Chondrocyte (in vitro differentiated cells): ENCODE measurements around the gene VRK3. TPM values are rescaled to one million over a fixed set of nuclear protein-coding genes. Genes with fewer than 3 reads are reported as not detected.
A peak's percentile ranks its signal among the peaks of the same experiment; 100 is the strongest.
"Not testable (repeated sequence)": the region's sequence is repeated elsewhere in the genome, so short reads cannot be mapped to it uniquely, and the experiment has no call there.

Experiments
- DNase-seq: peaks from one replicate; pipeline ENCODE4 v3.0.0; 2021; ENCODE audit warnings: mixed read lengths, low spot score
- H3K27ac Mint-ChIP-seq: one replicate; pipeline ENCODE4 v1.8.0; 2021; ENCODE audit warnings: mild to moderate bottlenecking, moderate library complexity, mixed read lengths; ENCODE audit not compliant: unreplicated experiment
- H3K27me3 Mint-ChIP-seq: 2 replicates; pipeline ENCODE4 v1.8.0; 2021; ENCODE audit warnings: low read depth, mixed read lengths
- H3K36me3 Mint-ChIP-seq: 2 replicates; pipeline ENCODE4 v1.8.0; 2021; ENCODE audit warnings: low read depth, mixed read lengths
- H3K4me1 Mint-ChIP-seq: 2 replicates; pipeline ENCODE4 v1.8.0; 2021; ENCODE audit warnings: low read depth, mild to moderate bottlenecking, mixed read lengths
- H3K4me3 Mint-ChIP-seq: one replicate; pipeline ENCODE4 v1.8.0; 2021; ENCODE audit warnings: mild to moderate bottlenecking, moderate library complexity, mixed read lengths; ENCODE audit not compliant: unreplicated experiment
- H3K9me3 Mint-ChIP-seq: 2 replicates; pipeline ENCODE4 v1.8.0; 2021; ENCODE audit warnings: low read depth, mixed read lengths
- total RNA-seq: library from RNA; stranded (reverse); gene quantifications from 3 replicates; pipeline ENCODE4 v1.2.1, GENCODE V29; 2021
- TF ChIP-seq, protein P1 (sequence below): fragments of 200-600 bp; sonication (generic); IDR thresholded peaks from 2 replicates; pipeline ENCODE4 v1.5.0; 2021; ENCODE audit warnings: antibody characterized with exemption, mild to moderate bottlenecking, moderate library complexity

Gene VRK3
- total RNA-seq, 1 donor from 2014 or later: 21.1 TPM

DNA sequence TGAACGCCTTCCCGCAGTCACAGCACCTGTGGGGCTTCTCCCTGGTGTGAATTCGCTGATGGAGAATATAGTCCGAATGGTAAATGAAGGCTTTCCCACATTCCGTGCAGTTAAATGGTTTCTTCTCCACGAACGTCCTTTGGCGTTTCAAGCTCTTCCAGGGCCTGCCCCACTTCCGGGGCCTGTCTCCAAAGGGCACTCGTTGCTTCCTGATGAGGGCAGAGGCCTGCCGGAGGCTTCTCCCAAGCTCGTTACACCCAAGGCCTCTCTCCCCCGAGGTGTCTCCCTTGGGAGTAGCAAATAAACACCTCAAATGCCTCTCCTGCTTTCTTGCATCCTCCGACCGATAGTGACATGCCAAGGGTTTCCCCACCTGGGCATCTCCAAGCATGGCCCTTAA lies 34.9 kb upstream of the VRK3 start:
- Mint-ChIP-seq H3K9me3 (peaks cover 38% of the 10 kb centered on the region), H3K36me3 (peaks cover 7% of the 10 kb centered on the region), H3K27ac (no peak overlapping the region), H3K4me3 (no peak overlapping the region), H3K27me3 (no peaks in the 10 kb centered on the region), H3K4me1 (no peaks in the 10 kb centered on the region)
- DNase-seq: no peak
- TF ChIP-seq, protein P1, sequence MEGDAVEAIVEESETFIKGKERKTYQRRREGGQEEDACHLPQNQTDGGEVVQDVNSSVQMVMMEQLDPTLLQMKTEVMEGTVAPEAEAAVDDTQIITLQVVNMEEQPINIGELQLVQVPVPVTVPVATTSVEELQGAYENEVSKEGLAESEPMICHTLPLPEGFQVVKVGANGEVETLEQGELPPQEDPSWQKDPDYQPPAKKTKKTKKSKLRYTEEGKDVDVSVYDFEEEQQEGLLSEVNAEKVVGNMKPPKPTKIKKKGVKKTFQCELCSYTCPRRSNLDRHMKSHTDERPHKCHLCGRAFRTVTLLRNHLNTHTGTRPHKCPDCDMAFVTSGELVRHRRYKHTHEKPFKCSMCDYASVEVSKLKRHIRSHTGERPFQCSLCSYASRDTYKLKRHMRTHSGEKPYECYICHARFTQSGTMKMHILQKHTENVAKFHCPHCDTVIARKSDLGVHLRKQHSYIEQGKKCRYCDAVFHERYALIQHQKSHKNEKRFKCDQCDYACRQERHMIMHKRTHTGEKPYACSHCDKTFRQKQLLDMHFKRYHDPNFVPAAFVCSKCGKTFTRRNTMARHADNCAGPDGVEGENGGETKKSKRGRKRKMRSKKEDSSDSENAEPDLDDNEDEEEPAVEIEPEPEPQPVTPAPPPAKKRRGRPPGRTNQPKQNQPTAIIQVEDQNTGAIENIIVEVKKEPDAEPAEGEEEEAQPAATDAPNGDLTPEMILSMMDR: no peak

- Mint-ChIP-seq H3K36me3 (peaks cover 7% of the 10 kb centered on the region), H3K27ac (no peak overlapping the region), H3K9me3 (peaks cover 39% of the 10 kb centered on the region), H3K27me3 (no peaks in the 10 kb centered on the region), H3K4me3 (no peak overlapping the region), H3K4me1 (no peaks in the 10 kb centered on the region)
- DNase-seq: no peak
- TF ChIP-seq, protein P1: no peak
Measured at GRCh38 chr19:50059045-50059444, 33.9 kb upstream of the VRK3 start.

DNA sequence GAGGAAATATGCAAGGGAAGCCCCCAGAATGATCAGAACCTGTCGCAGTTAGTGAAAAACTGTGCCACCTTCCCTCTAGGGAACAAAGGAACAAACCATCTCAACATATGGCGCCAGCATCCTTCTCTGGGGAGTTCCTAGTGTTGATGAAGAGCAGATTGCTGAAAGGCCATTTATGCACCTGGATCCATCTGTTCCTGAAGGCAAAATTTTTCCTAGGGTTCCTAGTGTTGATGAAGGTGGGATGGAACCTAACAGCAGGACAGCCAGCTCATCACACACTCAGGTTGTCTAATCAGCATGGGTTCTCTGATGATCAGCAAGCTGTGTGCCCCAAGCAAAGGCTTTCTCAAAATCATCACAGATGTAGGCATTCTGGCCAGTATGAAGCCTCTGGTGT lies 33.3 kb upstream of the VRK3 start:
- TF ChIP-seq, protein P1: no peak
- no peak overlapping the region for H3K4me3 Mint-ChIP-seq
- peaks cover 42% of the 10 kb centered on the region for H3K9me3 Mint-ChIP-seq

GRCh38 chr19:50053119-50053518 lies 27.9 kb upstream of the VRK3 start:
- Mint-ChIP-seq H3K27me3 (no peaks in the 10 kb centered on the region), H3K4me3 (no peak overlapping the region), H3K9me3 (peaks cover 19% of the 10 kb centered on the region)

More for the DNA sequence above, 33.3 kb upstream of the VRK3 start:
- Mint-ChIP-seq H3K4me1 (no peaks in the 10 kb centered on the region), H3K27me3 (no peaks in the 10 kb centered on the region), H3K27ac (no peak overlapping the region), H3K36me3 (peaks cover 7% of the 10 kb centered on the region)
- DNase-seq: no peak

GRCh38 chr19:50051964-50052363 lies 26.8 kb upstream of the VRK3 start:
- no peak overlapping the region for H3K27ac Mint-ChIP-seq
- H3K4me3 Mint-ChIP-seq: no peak overlapping the region
- no peak for DNase-seq
- TF ChIP-seq, protein P1: no peak
- H3K9me3 Mint-ChIP-seq: peaks cover 22% of the 10 kb centered on the region
- peaks cover 13% of the 10 kb centered on the region for H3K36me3 Mint-ChIP-seq
- no peaks in the 10 kb centered on the region for H3K27me3 Mint-ChIP-seq
- H3K4me1 Mint-ChIP-seq: peaks cover 7% of the 10 kb centered on the region

More at GRCh38 chr19:50053119-50053518, 27.9 kb upstream of the VRK3 start:
- DNase-seq: no peak
- Mint-ChIP-seq H3K27ac (no peak overlapping the region), H3K4me1 (peaks cover 7% of the 10 kb centered on the region), H3K36me3 (peaks cover 5% of the 10 kb centered on the region)
- TF ChIP-seq, protein P1: no peak

DNA sequence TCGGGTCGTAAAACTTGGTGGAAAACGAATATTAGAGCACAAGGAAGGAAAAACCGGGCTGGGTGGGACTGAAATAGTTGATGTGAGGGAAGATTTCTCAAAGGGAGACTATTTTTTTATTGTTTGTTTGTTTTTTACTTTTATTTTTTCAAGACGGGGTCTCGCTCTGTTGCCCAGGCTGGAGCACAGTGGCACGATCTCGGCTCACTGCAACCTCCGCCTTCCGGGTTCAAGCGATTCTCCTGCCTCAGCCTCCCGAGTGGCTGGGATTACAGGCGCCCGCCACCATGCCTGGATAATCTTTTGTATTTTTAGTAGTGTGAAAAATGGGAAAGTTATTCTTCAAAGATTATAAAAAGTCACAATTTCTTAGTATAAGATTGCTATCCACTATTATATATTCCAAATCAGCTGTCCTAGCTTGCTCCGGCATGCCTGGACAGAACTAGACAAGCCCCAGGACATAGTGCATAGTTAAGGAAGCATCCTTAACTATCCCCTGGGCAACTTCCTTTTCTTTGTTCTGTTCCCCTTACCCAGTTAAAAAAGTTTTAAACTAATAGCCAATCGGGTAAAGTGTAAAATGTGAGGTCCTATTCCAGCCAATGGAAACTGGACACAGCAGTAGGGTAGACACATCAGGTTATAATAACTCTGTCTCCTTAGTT lies 26.2 kb upstream of the VRK3 start:
- not testable (repeated sequence) for H3K4me1 Mint-ChIP-seq, DNase-seq, H3K27me3 Mint-ChIP-seq
- Mint-ChIP-seq H3K36me3 (peaks cover 18% of the 10 kb centered on the region), H3K4me3 (peak overlapping the region; percentile 84), H3K9me3 (peaks cover 25% of the 10 kb centered on the region), H3K27ac (peak overlapping the region; percentile 88)
